Anterior cingulate cortex (tissue), 58 donors: Measurements from ENCODE around the gene SAP30BP.

ENCODE experiments used
- DNase-seq, 58 donors: peaks; one replicate each; lab custom pipeline; 2025; lab: John Stamatoyannopoulos, UW

Gene SAP30BP

DNA sequence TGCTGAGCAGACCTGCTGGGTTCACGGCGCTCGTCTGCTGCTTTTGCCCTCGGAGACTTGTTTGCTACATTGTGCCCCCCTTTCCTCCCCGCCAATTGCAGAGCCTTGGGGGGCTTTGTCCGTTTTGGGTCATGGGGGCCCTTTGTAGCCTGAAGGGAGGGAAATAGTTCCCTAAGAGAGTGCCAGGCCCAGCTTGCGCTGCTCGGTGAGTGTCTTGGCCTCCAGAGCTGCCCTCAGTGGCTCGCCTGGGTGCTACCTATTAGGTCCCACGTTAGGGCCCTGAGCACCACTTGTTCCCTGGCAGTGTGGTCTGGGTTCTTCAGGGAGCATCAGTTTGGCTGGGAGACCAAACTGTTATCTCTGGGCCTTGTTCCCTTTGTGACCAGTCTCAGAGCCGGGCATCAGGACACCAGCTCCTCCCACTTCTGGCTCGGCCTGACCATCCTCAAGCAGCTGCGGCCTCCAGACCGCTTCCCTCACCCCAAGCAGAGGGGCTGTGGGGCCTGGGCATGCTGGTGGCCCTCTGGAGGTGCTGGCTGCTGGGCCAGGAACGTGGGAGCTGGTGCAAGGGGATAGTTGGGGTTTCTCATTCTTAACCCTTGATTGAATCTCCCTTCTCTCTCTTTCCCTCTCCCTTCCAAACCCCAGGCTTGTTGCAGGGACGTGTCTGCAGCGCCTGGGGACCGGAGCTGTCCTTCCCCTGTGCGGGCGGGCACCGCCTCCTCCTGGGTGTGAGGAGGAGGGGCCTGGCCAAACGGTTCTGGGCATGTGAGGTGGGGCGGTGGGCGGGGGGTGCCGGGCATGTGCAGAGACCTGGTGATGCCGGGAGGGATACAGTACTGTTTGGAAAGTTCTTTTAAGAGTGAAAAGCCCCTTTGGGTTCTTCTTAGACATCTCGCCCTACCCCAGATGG, 38.1 kb downstream of the SAP30BP start:
- DNase-seq = peak in 2 of 58 donors; percentile 16 to 26

- DNase-seq = no peak
Measured at GRCh38 chr17:75706042-75706728, 39.0 kb downstream of the SAP30BP start.

DNA sequence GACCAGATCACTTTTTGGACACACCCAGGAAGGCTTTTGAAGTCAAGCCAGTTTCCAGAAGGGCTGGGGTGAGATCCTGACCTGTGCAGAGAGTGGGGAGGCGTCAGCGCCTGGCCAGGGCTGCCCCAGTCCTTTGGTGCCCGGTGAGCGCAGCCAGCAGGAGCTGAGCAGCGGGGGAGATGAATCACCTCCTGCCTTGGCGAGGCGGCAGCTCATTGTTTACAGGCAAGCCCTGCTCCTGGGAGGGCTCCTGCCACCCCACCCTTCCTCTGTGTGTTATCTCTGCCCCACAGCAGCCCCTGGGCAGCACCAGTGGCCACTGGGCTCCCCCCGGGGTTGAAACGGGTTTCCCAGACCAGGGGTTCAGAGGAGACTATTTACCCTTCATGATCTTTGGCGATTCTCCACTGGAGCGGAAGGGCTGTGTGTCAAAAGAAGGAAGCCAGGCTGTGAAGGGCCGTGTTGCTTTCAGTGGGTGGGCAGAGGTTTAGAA, 40.0 kb downstream of the SAP30BP start:
- DNase-seq = no peak

- no peak for DNase-seq
Measured at GRCh38 chr17:75712446-75712845, 45.3 kb downstream of the SAP30BP start.

- DNase-seq = no peak
Measured at GRCh38 chr17:75719732-75720131, 52.6 kb downstream of the SAP30BP start.

DNA sequence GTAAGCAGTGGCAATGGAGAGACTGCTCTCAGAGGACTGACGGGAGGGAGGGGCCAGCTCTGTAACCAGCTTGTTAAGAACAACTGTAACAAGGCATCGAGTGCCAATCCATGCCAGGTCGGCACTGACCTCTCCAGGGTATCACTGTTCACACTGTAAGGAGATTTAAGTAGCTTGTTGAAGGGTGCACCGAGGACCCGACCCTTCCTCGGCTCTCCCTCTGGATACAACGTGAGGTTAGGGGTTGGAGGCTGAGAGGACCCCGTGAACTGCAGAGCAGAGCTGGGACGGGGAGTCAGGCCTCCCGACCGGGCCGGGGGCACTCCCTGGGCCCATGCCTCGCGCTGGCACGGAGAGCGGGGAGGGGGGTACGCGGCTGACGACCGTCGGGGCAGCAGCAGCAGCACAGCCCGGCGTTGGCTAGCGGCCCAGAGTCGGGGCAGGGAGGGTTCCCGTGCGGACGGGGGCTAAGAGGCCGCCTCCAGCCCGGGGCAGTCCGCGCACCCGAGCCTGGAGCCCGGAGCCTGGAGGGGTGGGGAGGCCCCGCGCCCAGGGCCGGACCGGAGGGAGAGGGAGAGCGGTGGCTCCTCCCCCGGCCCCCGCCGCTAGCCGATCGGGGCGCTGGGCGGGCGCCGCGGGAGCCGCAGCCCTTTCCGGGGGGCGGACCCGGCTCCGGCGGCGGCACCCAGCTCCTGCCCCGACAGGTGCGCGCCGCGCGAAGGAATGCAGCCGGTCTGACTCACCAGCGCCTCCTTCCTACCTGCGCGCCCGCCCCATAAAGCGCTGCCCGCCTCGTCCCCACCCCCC, 53.7 kb downstream of the SAP30BP start, which contains the start of gene ITGB4:
Gene ITGB4 (plus strand): TSS at position 804 of the 807 bp plus-strand sequence. CDS start 3,245 bp downstream, outside the sequence.
- DNase-seq = peak in 33 of 58 donors; percentile 12 to 69 (median 46)

- DNase-seq = no peak
Measured at GRCh38 chr17:75721463-75722011, 54.4 kb downstream of the SAP30BP start.

DNA sequence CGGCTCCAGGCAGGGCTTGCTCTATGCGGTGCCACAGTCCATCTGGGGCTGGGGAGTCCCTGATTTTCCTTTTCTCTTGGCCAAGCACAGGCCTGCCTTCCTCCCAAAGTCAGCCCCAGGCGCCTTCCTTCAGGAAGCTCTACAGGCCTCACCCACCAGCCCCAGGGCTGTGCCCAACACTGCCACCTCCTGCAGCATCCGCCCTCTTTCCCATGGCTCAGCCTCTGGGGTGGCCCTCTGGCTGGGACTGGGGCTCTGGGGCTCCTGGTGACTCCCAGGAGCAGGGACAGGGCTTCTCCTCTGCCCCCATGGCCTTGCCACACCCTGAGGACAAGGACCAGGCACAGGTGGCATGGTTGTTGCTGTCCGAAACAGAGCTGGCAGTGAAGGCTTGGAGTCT, 54.9 kb downstream of the SAP30BP start:
- peak in 1 of 58 donors; percentile 5 for DNase-seq

GRCh38 chr17:75722542-75723095, 55.5 kb downstream of the SAP30BP start:
- no peak for DNase-seq

DNA sequence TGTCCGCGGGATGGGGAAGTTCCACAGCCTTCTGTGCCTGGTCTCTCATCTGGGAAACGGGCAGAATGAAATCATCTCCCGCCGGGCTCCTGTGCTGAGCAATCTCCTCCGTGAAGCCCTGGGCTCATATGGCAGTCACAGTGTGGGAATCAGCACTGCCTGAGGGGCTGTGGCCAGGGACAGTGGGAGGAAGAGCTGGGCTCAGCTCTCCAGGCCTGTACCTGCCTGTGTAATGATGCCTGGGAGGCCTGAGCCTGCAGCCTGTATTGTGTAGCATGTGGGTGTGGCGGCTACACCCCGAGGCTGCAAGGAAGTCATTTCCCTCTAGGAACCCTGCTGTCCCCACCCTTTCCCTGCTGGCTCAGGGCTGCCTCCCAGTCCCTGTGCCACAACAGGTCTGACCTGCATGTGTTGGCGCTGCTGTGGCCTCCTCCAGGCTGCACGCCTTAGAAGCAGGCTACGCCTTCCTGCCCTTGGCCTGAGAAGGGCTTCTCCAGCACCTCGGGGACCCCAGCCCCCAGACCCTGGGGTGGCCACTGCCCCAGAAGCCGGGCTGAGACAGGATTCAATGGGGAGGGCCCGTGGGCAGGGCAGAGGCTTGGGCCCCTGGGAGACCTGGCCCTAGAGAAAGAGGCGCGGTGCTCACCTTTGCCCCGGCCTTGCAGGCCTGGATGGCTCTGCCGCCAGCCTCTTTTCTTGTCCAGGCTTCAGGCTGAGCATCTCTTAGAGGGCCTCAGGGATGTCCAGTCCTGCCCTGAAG, 56.2 kb downstream of the SAP30BP start:
- DNase-seq = no peak

DNA sequence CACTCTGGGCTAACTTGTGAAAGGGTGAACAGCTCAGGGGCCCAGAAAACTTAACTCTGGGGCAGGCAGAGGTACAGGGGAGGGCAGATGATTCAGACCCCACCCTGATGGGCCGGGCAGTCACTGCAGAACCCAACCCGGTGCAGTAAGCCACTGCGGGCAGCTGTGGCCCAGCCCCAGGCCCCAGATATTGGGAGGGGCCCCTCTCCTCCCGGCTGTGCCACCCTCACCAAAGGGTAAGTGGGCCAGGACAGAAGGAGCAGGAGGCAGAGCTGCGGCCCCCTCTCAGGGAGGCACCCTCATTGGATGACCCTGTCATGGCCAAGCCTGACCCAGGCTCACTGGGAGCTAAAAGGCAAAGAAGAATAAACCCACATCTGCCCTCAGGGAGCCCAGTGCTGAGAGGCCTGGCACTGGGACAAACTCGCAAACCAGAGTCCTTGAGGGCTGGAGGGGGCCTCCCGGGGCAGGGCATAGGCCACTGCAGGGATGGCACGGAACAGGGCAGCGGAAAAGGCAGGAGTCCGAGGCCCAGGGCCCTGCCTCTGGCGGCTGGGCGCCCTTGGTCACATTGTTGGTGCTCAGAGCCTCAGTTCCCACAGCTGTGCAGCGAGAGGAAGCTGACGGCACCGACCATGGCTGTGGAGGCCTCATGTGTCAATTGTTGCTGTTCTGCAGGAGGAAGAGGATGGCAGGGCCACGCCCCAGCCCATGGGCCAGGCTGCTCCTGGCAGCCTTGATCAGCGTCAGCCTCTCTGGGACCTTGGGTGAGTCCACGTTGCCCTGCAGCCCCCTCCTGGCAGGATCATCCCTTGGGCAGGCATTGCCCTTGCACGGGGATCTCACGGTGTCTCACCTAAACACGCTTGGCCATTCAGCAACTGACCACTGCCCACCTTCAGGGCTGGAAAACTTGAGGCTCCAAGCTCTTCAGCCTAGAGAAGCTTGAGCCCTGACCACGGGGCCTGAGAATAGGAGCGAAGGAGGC, 57.2 kb downstream of the SAP30BP start:
- no peak for DNase-seq

DNA sequence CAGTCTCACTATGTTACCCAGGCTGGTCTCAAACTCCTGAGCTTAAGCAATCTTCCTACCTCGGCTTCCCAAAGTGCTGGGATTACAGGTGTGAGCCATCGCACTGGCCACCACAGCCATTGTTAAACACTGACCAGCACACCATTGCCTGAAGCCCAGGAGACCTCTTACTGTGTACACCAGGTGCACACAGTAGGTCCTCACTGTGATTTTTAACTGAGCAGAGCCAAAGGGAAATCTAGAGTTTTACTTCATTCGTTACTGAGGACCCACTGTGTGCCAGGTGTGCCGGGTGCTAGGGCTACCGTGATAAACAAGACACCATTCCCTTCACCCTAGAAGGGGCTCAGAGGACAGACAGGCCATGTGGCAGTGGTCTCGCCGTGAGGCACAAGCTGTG, 58.4 kb downstream of the SAP30BP start:
- DNase-seq = no peak

- no peak for DNase-seq
Measured at GRCh38 chr17:75727391-75727790, 60.3 kb downstream of the SAP30BP start.

DNA sequence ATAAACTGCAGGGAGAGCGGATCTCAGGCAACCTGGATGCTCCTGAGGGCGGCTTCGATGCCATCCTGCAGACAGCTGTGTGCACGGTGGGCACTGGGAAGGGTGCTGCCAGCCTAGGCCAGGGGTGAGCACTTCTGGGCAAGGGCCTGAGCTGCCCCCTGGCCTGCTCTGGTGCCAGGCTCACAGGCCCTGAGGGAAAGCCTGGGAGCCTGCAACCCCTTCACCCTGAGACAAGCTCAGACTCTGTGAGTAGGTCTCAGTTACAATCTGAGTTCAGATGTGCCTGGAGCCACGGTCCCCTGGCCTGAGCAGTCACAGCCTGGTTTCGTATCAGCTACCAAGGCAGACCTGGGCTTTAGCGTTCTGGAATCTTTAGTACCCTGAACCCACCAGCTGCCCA, 62.2 kb downstream of the SAP30BP start:
- no peak for DNase-seq

GRCh38 chr17:75730065-75730464, 62.9 kb downstream of the SAP30BP start:
- no peak for DNase-seq

GRCh38 chr17:75731086-75731715, 64.1 kb downstream of the SAP30BP start:
- DNase-seq = no peak

DNA sequence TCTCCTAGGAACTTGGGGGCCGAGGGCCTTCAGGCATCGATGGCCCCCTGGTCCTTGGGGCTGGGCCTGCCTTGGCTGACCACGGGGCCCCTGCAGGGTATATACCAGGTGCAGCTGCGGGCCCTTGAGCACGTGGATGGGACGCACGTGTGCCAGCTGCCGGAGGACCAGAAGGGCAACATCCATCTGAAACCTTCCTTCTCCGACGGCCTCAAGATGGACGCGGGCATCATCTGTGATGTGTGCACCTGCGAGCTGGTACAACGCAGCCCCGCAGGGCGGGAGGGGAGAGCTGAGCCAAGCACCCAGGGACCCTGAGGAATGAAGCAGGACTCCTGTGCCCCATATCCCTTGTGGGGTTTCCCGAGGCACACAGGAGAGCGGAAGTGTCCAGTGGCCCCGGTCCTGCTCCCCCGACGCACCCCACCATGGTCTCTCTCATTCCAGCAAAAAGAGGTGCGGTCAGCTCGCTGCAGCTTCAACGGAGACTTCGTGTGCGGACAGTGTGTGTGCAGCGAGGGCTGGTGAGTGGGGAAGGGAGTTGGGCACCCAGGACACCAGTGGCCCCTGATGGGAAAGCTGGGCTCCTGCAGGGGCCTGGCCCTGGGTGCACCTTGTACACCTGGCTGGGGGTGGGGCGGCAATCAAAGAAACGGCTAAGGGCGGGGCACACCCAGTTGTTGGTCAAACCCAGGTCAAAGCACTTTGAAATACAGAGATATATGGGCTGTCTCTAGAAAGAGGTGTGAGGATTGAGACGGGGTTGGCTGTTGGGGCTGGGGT, 64.8 kb downstream of the SAP30BP start:
- DNase-seq = no peak
